Type B pancreatic cell (in vitro differentiated cells): ENCODE measurements around the gene CRYAA. TPM values are rescaled to one million over a fixed set of nuclear protein-coding genes. Genes with fewer than 3 reads are reported as not detected.

ENCODE experiments used
- DNase-seq: peaks from one replicate; pipeline ENCODE4 v3.0.0; 2021; ENCODE audit warnings: mixed read lengths; ENCODE audit not compliant: unreplicated experiment; ENCODE audit errors: extremely low spot score
- H3K27ac Mint-ChIP-seq: 2 replicates; pipeline ENCODE4 v1.8.0; 2021; ENCODE audit warnings: mild to moderate bottlenecking, mixed read lengths
- H3K27me3 Mint-ChIP-seq: 2 replicates; pipeline ENCODE4 v1.8.0; 2021; ENCODE audit warnings: mixed read lengths
- H3K36me3 Mint-ChIP-seq: 2 replicates; pipeline ENCODE4 v1.8.0; 2021; ENCODE audit warnings: mixed read lengths
- H3K4me1 Mint-ChIP-seq: one replicate; pipeline ENCODE4 v1.8.0; 2021; ENCODE audit warnings: mixed read lengths; ENCODE audit not compliant: unreplicated experiment
- H3K4me3 Mint-ChIP-seq: 2 replicates; pipeline ENCODE4 v1.8.0; 2021; ENCODE audit warnings: mild to moderate bottlenecking, mixed read lengths
- H3K9me3 Mint-ChIP-seq: 2 replicates; pipeline ENCODE4 v1.8.0; 2021; ENCODE audit warnings: mixed read lengths
- CTCF ChIP-seq: fragments of 200-600 bp; sonication (generic); conservative IDR thresholded peaks from 2 replicates; pipeline ENCODE4 v1.5.0; 2021; ENCODE audit warnings: antibody characterized with exemption, mild to moderate bottlenecking
- total RNA-seq: library from RNA; stranded (reverse); gene quantifications from 2 replicates; pipeline ENCODE4 v1.2.1, GENCODE V29; 2021; ENCODE audit warnings: low replicate concordance

CRYAA gene
- total RNA-seq, 1 donor from 2014 or later = not detected

- Mint-ChIP-seq H3K9me3 (peaks cover 17% of the 10 kb centered on the region), H3K27ac (no peak overlapping the region), H3K4me3 (no peak overlapping the region), H3K4me1 (peaks cover 10% of the 10 kb centered on the region), H3K36me3 (no peaks in the 10 kb centered on the region), H3K27me3 (peaks cover 4% of the 10 kb centered on the region)
- TF ChIP-seq CTCF = no peak
- DNase-seq = no peak
Observed at GRCh38 chr21:43201491-43201890, 32.7 kb downstream of the CRYAA start.

- Mint-ChIP-seq H3K4me3 (no peak overlapping the region), H3K4me1 (no peaks in the 10 kb centered on the region), H3K27ac (no peak overlapping the region), H3K27me3 (no peaks in the 10 kb centered on the region), H3K9me3 (peaks cover 7% of the 10 kb centered on the region), H3K36me3 (no peaks in the 10 kb centered on the region)
- peak; percentile 50 for DNase-seq
- no peak for TF ChIP-seq CTCF
Observed at GRCh38 chr21:43203591-43203990, 34.8 kb downstream of the CRYAA start.

- H3K27me3 Mint-ChIP-seq = no peaks in the 10 kb centered on the region
Observed at GRCh38 chr21:43204638-43205037, 35.8 kb downstream of the CRYAA start.

GRCh38 chr21:43206231-43207042, 37.6 kb downstream of the CRYAA start:
- H3K27ac Mint-ChIP-seq = no peak overlapping the region
- H3K36me3 Mint-ChIP-seq = no peaks in the 10 kb centered on the region
- TF ChIP-seq CTCF = no peak
- H3K9me3 Mint-ChIP-seq = peaks cover 5% of the 10 kb centered on the region
- DNase-seq = peak; percentile 52
- H3K4me3 Mint-ChIP-seq = no peak overlapping the region
- no peaks in the 10 kb centered on the region for H3K4me1 Mint-ChIP-seq
- no peaks in the 10 kb centered on the region for H3K27me3 Mint-ChIP-seq

More at GRCh38 chr21:43204638-43205037, 35.8 kb downstream of the CRYAA start:
- Mint-ChIP-seq H3K36me3 (no peaks in the 10 kb centered on the region), H3K27ac (no peak overlapping the region), H3K4me1 (no peaks in the 10 kb centered on the region), H3K4me3 (no peak overlapping the region), H3K9me3 (peaks cover 5% of the 10 kb centered on the region)
- peak; percentile 13 for DNase-seq
- no peak for TF ChIP-seq CTCF

- Mint-ChIP-seq H3K27ac (no peak overlapping the region), H3K27me3 (no peaks in the 10 kb centered on the region), H3K4me1 (no peaks in the 10 kb centered on the region), H3K4me3 (no peak overlapping the region), H3K9me3 (peaks cover 1% of the 10 kb centered on the region), H3K36me3 (no peaks in the 10 kb centered on the region)
- no peak for DNase-seq
- no peak for TF ChIP-seq CTCF
Observed at GRCh38 chr21:43207043-43207315, 38.2 kb downstream of the CRYAA start.
